Choroid plexus epithelial cell (primary cell): ENCODE results near the gene SUCO.

Experiments used
- DNase-seq: peaks from one replicate; pipeline ENCODE4 v3.0.0-alpha.2; 2010; ENCODE audit warnings: low read depth
- H3K4me3 ChIP-seq: 2 replicates; pipeline ENCODE4 v1.5.1; 2011; ENCODE audit warnings: low read depth, mild to moderate bottlenecking, control low read depth, low read length, moderate library complexity
- TF ChIP-seq, protein P1 (sequence below): conservative IDR thresholded peaks from 2 replicates; pipeline ENCODE4 v1.5.1; 2011; ENCODE audit warnings: low read depth, mild to moderate bottlenecking, control low read depth, inconsistent platforms, low read length, moderate library complexity

Gene SUCO

DNA sequence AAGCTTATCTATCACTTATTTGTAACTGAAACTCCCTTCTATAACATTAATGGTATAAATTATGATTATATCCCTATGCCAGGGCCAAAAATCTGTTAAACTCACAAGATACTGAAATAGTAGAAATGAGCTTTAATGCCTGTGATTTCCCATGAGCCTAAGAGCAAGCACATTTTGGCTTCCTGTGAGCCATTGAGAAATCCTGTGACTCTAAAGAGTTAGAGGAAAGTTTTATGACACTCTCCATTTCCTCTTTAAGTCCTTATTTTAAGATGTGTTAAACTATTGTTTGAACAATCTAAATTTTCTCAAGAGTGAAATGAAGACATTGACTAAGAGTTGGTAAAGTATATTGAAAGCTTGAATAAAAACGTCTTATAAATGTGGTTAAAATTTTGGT is 45.6 kb downstream of the SUCO start:
- H3K4me3 ChIP-seq, result no peak overlapping the region
- TF ChIP-seq, protein P1, sequence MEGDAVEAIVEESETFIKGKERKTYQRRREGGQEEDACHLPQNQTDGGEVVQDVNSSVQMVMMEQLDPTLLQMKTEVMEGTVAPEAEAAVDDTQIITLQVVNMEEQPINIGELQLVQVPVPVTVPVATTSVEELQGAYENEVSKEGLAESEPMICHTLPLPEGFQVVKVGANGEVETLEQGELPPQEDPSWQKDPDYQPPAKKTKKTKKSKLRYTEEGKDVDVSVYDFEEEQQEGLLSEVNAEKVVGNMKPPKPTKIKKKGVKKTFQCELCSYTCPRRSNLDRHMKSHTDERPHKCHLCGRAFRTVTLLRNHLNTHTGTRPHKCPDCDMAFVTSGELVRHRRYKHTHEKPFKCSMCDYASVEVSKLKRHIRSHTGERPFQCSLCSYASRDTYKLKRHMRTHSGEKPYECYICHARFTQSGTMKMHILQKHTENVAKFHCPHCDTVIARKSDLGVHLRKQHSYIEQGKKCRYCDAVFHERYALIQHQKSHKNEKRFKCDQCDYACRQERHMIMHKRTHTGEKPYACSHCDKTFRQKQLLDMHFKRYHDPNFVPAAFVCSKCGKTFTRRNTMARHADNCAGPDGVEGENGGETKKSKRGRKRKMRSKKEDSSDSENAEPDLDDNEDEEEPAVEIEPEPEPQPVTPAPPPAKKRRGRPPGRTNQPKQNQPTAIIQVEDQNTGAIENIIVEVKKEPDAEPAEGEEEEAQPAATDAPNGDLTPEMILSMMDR, result no peak
- no peak for DNase-seq

- DNase-seq, result no peak
- TF ChIP-seq, protein P1, result no peak
- no peak overlapping the region for H3K4me3 ChIP-seq
Measured at GRCh38 chr1:172581273-172581672, 48.3 kb downstream of the SUCO start.

DNA sequence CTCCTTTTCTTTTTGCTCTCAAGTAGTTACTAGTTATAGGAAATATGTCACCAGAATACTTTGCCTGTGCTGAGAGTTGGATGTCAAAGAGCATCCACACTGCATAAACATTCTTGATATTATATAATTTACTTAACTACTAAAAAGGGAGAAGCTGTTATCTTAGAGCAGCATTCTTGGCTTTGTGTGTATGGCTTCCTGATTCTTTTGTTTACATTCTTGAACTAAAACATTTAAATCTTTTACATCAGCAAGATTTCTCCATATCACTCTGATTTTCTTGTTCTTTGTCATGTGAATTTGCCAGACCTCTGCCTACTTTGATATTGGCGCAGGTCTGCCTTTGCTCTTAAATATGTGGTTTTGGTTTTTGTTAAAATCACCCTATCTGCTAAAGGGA is 48.8 kb downstream of the SUCO start:
- DNase-seq, result peak; percentile 80
- TF ChIP-seq, protein P1, result no peak
- H3K4me3 ChIP-seq, result no peak overlapping the region

- TF ChIP-seq, protein P1, result no peak
- no peak for DNase-seq
- no peak overlapping the region for H3K4me3 ChIP-seq
Measured at GRCh38 chr1:172582889-172583288, 49.9 kb downstream of the SUCO start.

- DNase-seq, result peak; percentile 53
- TF ChIP-seq, protein P1, result no peak
- H3K4me3 ChIP-seq, result no peak overlapping the region
Measured at GRCh38 chr1:172585348-172585747, 52.4 kb downstream of the SUCO start.

DNA sequence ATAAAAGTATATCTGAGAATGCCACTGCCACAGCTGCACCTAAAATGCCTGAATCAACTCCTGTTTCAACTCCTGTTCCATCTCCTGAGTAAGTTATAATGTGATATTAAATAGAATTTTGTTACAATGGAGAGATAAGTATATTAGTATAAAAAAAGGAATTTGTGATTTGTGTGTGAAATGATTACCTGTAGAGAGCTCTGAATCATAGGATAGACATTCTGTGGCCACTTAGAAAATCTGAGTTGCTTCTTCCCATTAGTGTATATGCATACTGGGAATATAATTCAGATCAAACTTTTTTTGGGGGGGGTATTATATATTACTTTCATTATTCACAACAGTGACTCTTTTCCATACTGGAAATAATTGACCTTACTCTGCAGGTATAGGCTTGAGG is 52.9 kb downstream of the SUCO start:
- no peak for DNase-seq
- TF ChIP-seq, protein P1, result no peak
- no peak overlapping the region for H3K4me3 ChIP-seq
